Osteoblast (primary cell): ENCODE results near the gene KMT5B. TPM values are rescaled to one million over a fixed set of nuclear protein-coding genes. Genes with fewer than 3 reads are reported as not detected.
A peak's percentile ranks its signal among the peaks of the same experiment; 100 is the strongest.

Experiments
- DNase-seq: peaks from one replicate; pipeline ENCODE4 v3.0.0; 2011; ENCODE audit warnings: low spot score, mixed read lengths; ENCODE audit not compliant: insufficient read length; ENCODE audit errors: missing footprints
- H2AFZ ChIP-seq: 2 replicates; pipeline ENCODE4 v1.6.0; 2011; ENCODE audit warnings: mild to moderate bottlenecking, low read length
- H3K27ac ChIP-seq: 2 replicates; pipeline ENCODE4 v1.5.1; 2011; ENCODE audit warnings: mild to moderate bottlenecking, low read depth, low read length, moderate library complexity
- H3K27me3 ChIP-seq: 2 replicates; pipeline ENCODE4 v1.6.0; 2012; ENCODE audit warnings: mild to moderate bottlenecking, control low read depth, inconsistent platforms, low read length, moderate library complexity; ENCODE audit not compliant: insufficient read depth
- H3K36me3 ChIP-seq: 2 replicates; pipeline ENCODE4 v1.5.1; 2011; ENCODE audit warnings: mild to moderate bottlenecking, low read length, control low read depth, moderate library complexity; ENCODE audit not compliant: insufficient read depth
- H3K4me1 ChIP-seq: 2 replicates; pipeline ENCODE4 v1.5.1; 2011; ENCODE audit warnings: mild to moderate bottlenecking, low read length, control low read depth, moderate library complexity; ENCODE audit not compliant: insufficient read depth
- H3K4me2 ChIP-seq: 2 replicates; pipeline ENCODE4 v1.6.0; 2011; ENCODE audit warnings: mild to moderate bottlenecking, low read length; ENCODE audit not compliant: insufficient read depth
- H3K4me3 ChIP-seq: fragments of 200-600 bp; sonication (generic); 3 replicates; pipeline ENCODE4 v1.5.1; 2012; ENCODE audit warnings: mild to moderate bottlenecking, low read length, inconsistent platforms; ENCODE audit not compliant: insufficient read depth
- H3K79me2 ChIP-seq: 2 replicates; pipeline ENCODE4 v1.6.0; 2012; ENCODE audit warnings: mild to moderate bottlenecking, low read length, control low read depth, inconsistent platforms; ENCODE audit not compliant: insufficient read depth
- H3K9me3 ChIP-seq: 2 replicates; pipeline ENCODE4 v1.5.1; 2011; ENCODE audit warnings: low read depth, low read length, control low read depth
- H4K20me1 ChIP-seq: 2 replicates; pipeline ENCODE4 v1.6.0; 2012; ENCODE audit warnings: mild to moderate bottlenecking, low read length, control low read depth; ENCODE audit not compliant: insufficient read depth
- total RNA-seq: library from RNA; depleted of rRNA; stranded (reverse); fragments of >200 nt; gene quantifications from 2 replicates; pipeline ENCODE4 v1.2.3, GENCODE V29; 2012
- TF ChIP-seq, protein P1 (sequence below): IDR thresholded peaks from 2 replicates; pipeline ENCODE4 v1.5.1; 2011; ENCODE audit warnings: mild to moderate bottlenecking, low read depth, low read length, moderate library complexity; ENCODE audit errors: extremely low read depth

Gene KMT5B
- total RNA-seq, 1 donor = 27.1 TPM

DNA sequence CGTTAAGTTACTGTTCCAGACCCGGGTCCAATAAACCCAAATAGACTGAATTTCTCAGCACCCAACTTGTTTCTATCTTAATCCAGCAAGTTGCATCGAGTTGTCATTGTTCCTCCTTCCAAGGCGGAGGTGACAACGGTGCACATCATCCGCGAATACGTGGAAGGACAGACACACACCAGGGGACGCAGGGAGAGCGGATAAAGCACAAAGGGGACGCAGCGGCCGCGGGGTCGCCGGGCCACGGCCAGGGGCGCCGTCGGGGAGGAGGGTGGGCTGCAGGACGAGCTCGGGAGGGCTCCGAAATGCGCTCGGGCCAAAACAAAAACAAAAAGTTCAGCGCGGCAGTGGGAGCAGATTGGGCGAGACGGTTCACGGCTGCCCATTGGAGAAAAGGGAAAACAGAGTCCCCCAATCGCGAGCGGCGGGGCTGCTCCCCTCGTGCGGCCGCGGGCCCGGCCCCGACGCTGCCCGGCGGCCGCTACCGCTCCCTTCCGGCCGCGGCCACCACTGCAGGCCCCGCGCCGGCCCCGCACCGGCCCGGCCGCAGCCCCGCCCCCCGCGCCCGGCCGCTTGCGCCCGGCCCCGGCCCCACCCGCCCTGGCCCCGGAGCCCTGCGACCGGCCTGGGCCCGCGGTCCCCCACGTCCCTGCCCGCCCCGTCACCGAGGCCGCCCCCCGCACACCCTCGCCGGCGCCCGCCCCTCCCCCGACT is 518 bp downstream of the KMT5B start:
- Histone ChIP-seq H3K36me3 (no peaks in the 10 kb centered on the region), H3K4me1 (peaks cover 16% of the 10 kb centered on the region), H3K27me3 (peaks cover 4% of the 10 kb centered on the region), H3K79me2 (peaks cover 48% of the 10 kb centered on the region), H3K27ac (peak overlapping the region; percentile 7), H2AFZ (no peak overlapping the region), H3K4me3 (peak overlapping the region; percentile 90), H3K4me2 (peak overlapping the region; percentile 90), H3K9me3 (no peaks in the 10 kb centered on the region), H4K20me1 (peaks cover 49% of the 10 kb centered on the region)
- DNase-seq = peak; percentile 99
- TF ChIP-seq, protein P1, sequence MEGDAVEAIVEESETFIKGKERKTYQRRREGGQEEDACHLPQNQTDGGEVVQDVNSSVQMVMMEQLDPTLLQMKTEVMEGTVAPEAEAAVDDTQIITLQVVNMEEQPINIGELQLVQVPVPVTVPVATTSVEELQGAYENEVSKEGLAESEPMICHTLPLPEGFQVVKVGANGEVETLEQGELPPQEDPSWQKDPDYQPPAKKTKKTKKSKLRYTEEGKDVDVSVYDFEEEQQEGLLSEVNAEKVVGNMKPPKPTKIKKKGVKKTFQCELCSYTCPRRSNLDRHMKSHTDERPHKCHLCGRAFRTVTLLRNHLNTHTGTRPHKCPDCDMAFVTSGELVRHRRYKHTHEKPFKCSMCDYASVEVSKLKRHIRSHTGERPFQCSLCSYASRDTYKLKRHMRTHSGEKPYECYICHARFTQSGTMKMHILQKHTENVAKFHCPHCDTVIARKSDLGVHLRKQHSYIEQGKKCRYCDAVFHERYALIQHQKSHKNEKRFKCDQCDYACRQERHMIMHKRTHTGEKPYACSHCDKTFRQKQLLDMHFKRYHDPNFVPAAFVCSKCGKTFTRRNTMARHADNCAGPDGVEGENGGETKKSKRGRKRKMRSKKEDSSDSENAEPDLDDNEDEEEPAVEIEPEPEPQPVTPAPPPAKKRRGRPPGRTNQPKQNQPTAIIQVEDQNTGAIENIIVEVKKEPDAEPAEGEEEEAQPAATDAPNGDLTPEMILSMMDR = peak; percentile 11

DNA sequence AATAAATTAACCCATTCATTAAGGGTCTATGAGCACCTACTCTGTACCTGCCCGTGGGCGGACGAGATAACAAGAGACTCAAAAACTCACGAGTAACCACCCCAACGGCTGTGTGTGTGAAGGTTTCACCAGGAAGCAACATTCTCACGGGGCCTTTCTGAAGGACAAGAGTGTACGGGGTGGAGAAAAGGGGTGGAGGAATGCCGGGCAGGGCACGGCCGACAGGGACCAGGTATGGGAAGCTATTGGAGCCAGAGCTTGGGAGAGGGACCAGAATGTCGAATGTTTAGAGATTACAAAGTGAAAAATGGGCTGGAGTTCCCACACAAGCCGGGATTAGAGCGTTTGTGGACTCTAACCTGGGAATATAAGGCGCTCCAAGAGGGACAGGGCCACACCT is 1.6 kb downstream of the KMT5B start:
- no peaks in the 10 kb centered on the region for H3K36me3 ChIP-seq
- H2AFZ ChIP-seq = no peak overlapping the region
- peak overlapping the region; percentile 90 for H3K4me2 ChIP-seq
- TF ChIP-seq, protein P1 = no peak
- H3K9me3 ChIP-seq = no peaks in the 10 kb centered on the region
- peak overlapping the region; percentile 90 for H3K4me3 ChIP-seq
- H3K4me1 ChIP-seq = peaks cover 16% of the 10 kb centered on the region
- H3K27ac ChIP-seq = no peak overlapping the region
- DNase-seq = peak; percentile 51
- H3K79me2 ChIP-seq = peaks cover 59% of the 10 kb centered on the region
- H3K27me3 ChIP-seq = no peaks in the 10 kb centered on the region
- H4K20me1 ChIP-seq = peaks cover 59% of the 10 kb centered on the region

DNA sequence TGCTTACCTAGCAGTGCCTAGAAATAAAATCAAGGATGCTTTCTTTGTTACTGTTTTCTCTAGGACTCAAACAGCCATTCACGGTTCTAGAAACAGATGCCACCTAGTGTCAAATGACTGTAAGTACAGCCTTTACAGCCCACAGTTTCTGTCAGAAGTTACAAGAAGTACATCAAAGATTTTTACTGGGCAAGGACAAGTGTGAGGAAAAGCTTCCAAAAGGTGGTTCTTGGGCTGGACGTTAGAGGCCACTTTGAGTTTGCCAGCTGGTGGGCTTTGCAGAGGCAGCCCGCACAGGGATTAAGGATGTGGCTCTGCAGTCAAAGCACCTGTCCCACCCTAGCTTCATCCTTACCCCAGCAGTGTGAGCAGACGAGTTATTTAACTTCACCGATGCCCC is 6.9 kb downstream of the KMT5B start:
- Histone ChIP-seq H2AFZ (no peak overlapping the region), H3K4me2 (no peak overlapping the region), H4K20me1 (peaks cover 97% of the 10 kb centered on the region), H3K4me1 (peaks cover 5% of the 10 kb centered on the region), H3K27ac (no peak overlapping the region), H3K4me3 (no peak overlapping the region), H3K36me3 (no peaks in the 10 kb centered on the region), H3K27me3 (no peaks in the 10 kb centered on the region), H3K9me3 (no peaks in the 10 kb centered on the region), H3K79me2 (peaks cover 97% of the 10 kb centered on the region)
- DNase-seq = peak; percentile 92
- TF ChIP-seq, protein P1 = peak; percentile 88

DNA sequence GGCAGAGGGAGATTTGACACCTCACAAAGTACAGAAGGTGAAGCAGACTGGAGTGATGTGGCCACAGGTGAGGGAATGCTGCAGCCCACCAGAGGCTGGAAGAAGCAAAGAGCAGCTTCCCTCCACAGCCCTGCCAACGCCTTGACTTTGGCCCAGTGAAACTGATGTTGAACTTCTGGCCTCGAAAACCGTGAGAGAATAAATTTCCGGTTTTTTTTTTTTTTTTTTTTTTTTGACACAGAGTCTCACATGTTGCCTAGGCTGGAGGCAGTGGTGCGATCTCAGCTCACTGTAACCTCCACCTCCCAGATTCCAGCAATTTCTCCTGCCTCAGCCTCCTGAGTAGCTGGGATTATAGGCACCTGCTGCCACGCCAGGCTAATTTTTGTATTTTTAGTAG is 8.7 kb downstream of the KMT5B start:
- H4K20me1 ChIP-seq = peaks cover 96% of the 10 kb centered on the region
- no peaks in the 10 kb centered on the region for H3K9me3 ChIP-seq
- no peak overlapping the region for H3K4me3 ChIP-seq
- H3K4me1 ChIP-seq = peaks cover 16% of the 10 kb centered on the region
- peaks cover 99% of the 10 kb centered on the region for H3K79me2 ChIP-seq
- H3K4me2 ChIP-seq = no peak overlapping the region
- no peaks in the 10 kb centered on the region for H3K27me3 ChIP-seq
- no peak overlapping the region for H3K27ac ChIP-seq
- H3K36me3 ChIP-seq = no peaks in the 10 kb centered on the region
- TF ChIP-seq, protein P1 = no peak
- no peak overlapping the region for H2AFZ ChIP-seq
- DNase-seq = no peak
